ENCODE results near the gene MLIP. TPM values are rescaled to one million over a fixed set of nuclear protein-coding genes. Genes with fewer than 3 reads are reported as not detected.

The MLIP gene
- total and polyA plus RNA-seq, 2 of the 8 experiments (the other 6 are each of a cell fraction or from before 2014, with no cell fraction given), result not detected

- TF ChIP-seq, protein P1, sequence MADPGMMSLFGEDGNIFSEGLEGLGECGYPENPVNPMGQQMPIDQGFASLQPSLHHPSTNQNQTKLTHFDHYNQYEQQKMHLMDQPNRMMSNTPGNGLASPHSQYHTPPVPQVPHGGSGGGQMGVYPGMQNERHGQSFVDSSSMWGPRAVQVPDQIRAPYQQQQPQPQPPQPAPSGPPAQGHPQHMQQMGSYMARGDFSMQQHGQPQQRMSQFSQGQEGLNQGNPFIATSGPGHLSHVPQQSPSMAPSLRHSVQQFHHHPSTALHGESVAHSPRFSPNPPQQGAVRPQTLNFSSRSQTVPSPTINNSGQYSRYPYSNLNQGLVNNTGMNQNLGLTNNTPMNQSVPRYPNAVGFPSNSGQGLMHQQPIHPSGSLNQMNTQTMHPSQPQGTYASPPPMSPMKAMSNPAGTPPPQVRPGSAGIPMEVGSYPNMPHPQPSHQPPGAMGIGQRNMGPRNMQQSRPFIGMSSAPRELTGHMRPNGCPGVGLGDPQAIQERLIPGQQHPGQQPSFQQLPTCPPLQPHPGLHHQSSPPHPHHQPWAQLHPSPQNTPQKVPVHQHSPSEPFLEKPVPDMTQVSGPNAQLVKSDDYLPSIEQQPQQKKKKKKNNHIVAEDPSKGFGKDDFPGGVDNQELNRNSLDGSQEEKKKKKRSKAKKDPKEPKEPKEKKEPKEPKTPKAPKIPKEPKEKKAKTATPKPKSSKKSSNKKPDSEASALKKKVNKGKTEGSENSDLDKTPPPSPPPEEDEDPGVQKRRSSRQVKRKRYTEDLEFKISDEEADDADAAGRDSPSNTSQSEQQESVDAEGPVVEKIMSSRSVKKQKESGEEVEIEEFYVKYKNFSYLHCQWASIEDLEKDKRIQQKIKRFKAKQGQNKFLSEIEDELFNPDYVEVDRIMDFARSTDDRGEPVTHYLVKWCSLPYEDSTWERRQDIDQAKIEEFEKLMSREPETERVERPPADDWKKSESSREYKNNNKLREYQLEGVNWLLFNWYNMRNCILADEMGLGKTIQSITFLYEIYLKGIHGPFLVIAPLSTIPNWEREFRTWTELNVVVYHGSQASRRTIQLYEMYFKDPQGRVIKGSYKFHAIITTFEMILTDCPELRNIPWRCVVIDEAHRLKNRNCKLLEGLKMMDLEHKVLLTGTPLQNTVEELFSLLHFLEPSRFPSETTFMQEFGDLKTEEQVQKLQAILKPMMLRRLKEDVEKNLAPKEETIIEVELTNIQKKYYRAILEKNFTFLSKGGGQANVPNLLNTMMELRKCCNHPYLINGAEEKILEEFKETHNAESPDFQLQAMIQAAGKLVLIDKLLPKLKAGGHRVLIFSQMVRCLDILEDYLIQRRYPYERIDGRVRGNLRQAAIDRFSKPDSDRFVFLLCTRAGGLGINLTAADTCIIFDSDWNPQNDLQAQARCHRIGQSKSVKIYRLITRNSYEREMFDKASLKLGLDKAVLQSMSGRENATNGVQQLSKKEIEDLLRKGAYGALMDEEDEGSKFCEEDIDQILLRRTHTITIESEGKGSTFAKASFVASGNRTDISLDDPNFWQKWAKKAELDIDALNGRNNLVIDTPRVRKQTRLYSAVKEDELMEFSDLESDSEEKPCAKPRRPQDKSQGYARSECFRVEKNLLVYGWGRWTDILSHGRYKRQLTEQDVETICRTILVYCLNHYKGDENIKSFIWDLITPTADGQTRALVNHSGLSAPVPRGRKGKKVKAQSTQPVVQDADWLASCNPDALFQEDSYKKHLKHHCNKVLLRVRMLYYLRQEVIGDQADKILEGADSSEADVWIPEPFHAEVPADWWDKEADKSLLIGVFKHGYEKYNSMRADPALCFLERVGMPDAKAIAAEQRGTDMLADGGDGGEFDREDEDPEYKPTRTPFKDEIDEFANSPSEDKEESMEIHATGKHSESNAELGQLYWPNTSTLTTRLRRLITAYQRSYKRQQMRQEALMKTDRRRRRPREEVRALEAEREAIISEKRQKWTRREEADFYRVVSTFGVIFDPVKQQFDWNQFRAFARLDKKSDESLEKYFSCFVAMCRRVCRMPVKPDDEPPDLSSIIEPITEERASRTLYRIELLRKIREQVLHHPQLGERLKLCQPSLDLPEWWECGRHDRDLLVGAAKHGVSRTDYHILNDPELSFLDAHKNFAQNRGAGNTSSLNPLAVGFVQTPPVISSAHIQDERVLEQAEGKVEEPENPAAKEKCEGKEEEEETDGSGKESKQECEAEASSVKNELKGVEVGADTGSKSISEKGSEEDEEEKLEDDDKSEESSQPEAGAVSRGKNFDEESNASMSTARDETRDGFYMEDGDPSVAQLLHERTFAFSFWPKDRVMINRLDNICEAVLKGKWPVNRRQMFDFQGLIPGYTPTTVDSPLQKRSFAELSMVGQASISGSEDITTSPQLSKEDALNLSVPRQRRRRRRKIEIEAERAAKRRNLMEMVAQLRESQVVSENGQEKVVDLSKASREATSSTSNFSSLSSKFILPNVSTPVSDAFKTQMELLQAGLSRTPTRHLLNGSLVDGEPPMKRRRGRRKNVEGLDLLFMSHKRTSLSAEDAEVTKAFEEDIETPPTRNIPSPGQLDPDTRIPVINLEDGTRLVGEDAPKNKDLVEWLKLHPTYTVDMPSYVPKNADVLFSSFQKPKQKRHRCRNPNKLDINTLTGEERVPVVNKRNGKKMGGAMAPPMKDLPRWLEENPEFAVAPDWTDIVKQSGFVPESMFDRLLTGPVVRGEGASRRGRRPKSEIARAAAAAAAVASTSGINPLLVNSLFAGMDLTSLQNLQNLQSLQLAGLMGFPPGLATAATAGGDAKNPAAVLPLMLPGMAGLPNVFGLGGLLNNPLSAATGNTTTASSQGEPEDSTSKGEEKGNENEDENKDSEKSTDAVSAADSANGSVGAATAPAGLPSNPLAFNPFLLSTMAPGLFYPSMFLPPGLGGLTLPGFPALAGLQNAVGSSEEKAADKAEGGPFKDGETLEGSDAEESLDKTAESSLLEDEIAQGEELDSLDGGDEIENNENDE (IDR thresholded peaks at IDR 0.05; ENCODE audit: insufficient replicate concordance, low read length), result no peak
- TF ChIP-seq POLR2A (IDR thresholded peaks at IDR 0.05; ENCODE audit: control extremely low read depth in 1 of 2, low read depth in 2 of 2, low read length in 2 of 2) (no peak), SIRT6 (IDR thresholded peaks at IDR 0.05; ENCODE audit: low read length) (no peak), EGR1 (IDR thresholded peaks at IDR 0.05; ENCODE audit: borderline replicate concordance, low read depth, low read length) (no peak), TAF1 (IDR thresholded peaks at IDR 0.05; ENCODE audit: low read depth, low read length) (no peak), NANOG (IDR thresholded peaks at IDR 0.05; ENCODE audit: insufficient read depth, low read depth, low read length, poor library complexity, severe bottlenecking) (no peak)
Measured at GRCh38 chr6:54114991-54115390, 3.7 kb downstream of the MLIP start (continued).
